Measurements from ENCODE around the gene ROS1.
A peak's percentile ranks its signal among the peaks of the same experiment; 100 is the strongest.

DNA sequence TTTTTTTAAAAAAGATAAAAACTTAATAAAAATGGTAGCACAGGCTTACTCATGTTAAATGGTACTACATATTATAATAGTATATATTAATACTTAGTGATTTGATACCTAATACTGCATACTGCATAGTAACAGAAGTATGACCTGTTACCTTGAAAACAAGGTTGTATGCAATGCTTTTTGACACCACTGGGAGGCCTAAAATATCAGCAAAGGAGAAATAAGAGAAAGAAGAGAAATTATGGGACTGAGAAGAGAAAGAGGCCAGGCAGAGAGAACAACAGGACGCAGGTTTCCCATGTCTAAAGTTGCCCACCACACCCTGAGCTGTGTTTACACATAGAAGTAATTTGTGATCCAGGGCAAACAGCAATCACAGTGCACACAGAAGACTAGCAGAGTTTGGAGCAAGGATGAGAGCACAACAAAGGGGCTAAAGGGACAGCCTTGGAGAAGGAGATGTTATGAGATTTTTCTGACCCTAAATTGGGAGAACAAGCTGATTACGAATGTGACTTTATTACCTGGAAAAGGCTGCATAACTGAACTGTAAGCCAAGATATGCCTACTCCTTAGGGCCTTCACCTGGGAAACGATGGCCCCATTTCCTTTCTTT is 73.2 kb downstream of the ROS1 start:
- TF ChIP-seq, protein P1, sequence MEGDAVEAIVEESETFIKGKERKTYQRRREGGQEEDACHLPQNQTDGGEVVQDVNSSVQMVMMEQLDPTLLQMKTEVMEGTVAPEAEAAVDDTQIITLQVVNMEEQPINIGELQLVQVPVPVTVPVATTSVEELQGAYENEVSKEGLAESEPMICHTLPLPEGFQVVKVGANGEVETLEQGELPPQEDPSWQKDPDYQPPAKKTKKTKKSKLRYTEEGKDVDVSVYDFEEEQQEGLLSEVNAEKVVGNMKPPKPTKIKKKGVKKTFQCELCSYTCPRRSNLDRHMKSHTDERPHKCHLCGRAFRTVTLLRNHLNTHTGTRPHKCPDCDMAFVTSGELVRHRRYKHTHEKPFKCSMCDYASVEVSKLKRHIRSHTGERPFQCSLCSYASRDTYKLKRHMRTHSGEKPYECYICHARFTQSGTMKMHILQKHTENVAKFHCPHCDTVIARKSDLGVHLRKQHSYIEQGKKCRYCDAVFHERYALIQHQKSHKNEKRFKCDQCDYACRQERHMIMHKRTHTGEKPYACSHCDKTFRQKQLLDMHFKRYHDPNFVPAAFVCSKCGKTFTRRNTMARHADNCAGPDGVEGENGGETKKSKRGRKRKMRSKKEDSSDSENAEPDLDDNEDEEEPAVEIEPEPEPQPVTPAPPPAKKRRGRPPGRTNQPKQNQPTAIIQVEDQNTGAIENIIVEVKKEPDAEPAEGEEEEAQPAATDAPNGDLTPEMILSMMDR (IDR thresholded peaks at IDR 0.05 in 8 of 11, conservative IDR thresholded peaks at IDR 0.05 in 3 of 11), result peak in 5 of 11 experiments; percentile 8 to 29 (median 17)
- TF ChIP-seq POLR2A (IDR thresholded peaks at IDR 0.05), result no peak
- no peak for TF ChIP-seq POLR2AphosphoS5 (IDR thresholded peaks at IDR 0.05)
